Activated naive CD4-positive, alpha-beta T cell treated with anti-CD3 and anti-CD28 coated beads for 36 hours (primary cell): ENCODE data around the gene CD6. TPM values are rescaled to one million over a fixed set of nuclear protein-coding genes. Genes with fewer than 3 reads are reported as not detected.

Experiments used
- CTCF ChIA-PET: fragments of 350-600 bp; sonication (Branson Sonifier 250); formaldehyde crosslinking; loops from one replicate; lab custom pipeline; 2021; ENCODE audit warnings: antibody characterized with exemption; lab: Charles Lee
- DNase-seq: peaks from one replicate; pipeline ENCODE4 v3.0.0-alpha.2; 2020
- H3K27ac Mint-ChIP-seq: one replicate; pipeline ENCODE4 v1.8.0; 2021; ENCODE audit warnings: mild to moderate bottlenecking, mixed read lengths
- H3K27me3 Mint-ChIP-seq: one replicate; pipeline ENCODE4 v1.8.0; 2021; ENCODE audit warnings: low read depth, mixed read lengths
- H3K36me3 Mint-ChIP-seq: one replicate; pipeline ENCODE4 v1.8.0; 2021; ENCODE audit warnings: low read depth, mixed read lengths
- H3K4me1 Mint-ChIP-seq: one replicate; pipeline ENCODE4 v1.8.0; 2021; ENCODE audit warnings: low read depth, mixed read lengths
- H3K4me3 Mint-ChIP-seq: one replicate; pipeline ENCODE4 v1.8.0; 2021; ENCODE audit warnings: mild to moderate bottlenecking, moderate library complexity, mixed read lengths
- H3K9me3 Mint-ChIP-seq: one replicate; pipeline ENCODE4 v1.8.0; 2021; ENCODE audit warnings: mixed read lengths
- intact Hi-C: fragments of 100-400 bp; cut with micrococcal nuclease; formaldehyde crosslinking; loops from one replicate; pipeline ENCODE4 v1.15.1; 2023
- total RNA-seq, 2 experiments: library from RNA; stranded (reverse); gene quantifications; one replicate each; pipeline ENCODE4 v1.2.3, GENCODE V29; 2021

The CD6 gene
- total RNA-seq, 2 experiments from 2014 or later: 227 to 234 TPM

GRCh38 chr11:61007383-61007955, 36.0 kb downstream of the CD6 start:
- Mint-ChIP-seq H3K27me3 (no peaks in the 10 kb centered on the region), H3K4me1 (peaks cover 90% of the 10 kb centered on the region), H3K36me3 (peaks cover 74% of the 10 kb centered on the region), H3K9me3 (no peaks in the 10 kb centered on the region), H3K4me3 (peak overlapping the region; percentile 47), H3K27ac (peak overlapping the region; percentile 84)
- CTCF ChIA-PET: interaction anchor here (0.8 to 5.2 kb wide), 4 partner anchors 11 to 38 kb away, joined by 3 to 28 read pairs (median 5); partner anchors contain the start of gene CD6
- DNase-seq: no peak
- intact Hi-C loops: no loop called here

GRCh38 chr11:61007956-61008896, 36.7 kb downstream of the CD6 start:
- no peaks in the 10 kb centered on the region for H3K9me3 Mint-ChIP-seq
- H3K36me3 Mint-ChIP-seq: peaks cover 73% of the 10 kb centered on the region
- peak overlapping the region; percentile 84 for H3K27ac Mint-ChIP-seq
- intact Hi-C loops: no loop called here
- DNase-seq: no peak
- CTCF ChIA-PET: interaction anchor here (0.9 to 5.2 kb wide), 2 partner anchors 36 to 39 kb away, joined by 3 to 28 read pairs; partner anchors contain the start of gene CD6
- H3K27me3 Mint-ChIP-seq: no peaks in the 10 kb centered on the region
- H3K4me1 Mint-ChIP-seq: peaks cover 88% of the 10 kb centered on the region
- peak overlapping the region; percentile 50 for H3K4me3 Mint-ChIP-seq

GRCh38 chr11:61008971-61009370, 37.5 kb downstream of the CD6 start:
- CTCF ChIA-PET: no interaction called here
- Mint-ChIP-seq H3K4me1 (peaks cover 81% of the 10 kb centered on the region), H3K9me3 (no peaks in the 10 kb centered on the region), H3K27me3 (no peaks in the 10 kb centered on the region), H3K27ac (peak overlapping the region; percentile 82), H3K36me3 (peaks cover 73% of the 10 kb centered on the region), H3K4me3 (peak overlapping the region; percentile 22)
- no peak for DNase-seq
- intact Hi-C loops: no loop called here

GRCh38 chr11:61009392-61010275, 38.2 kb downstream of the CD6 start:
- H3K36me3 Mint-ChIP-seq: peaks cover 70% of the 10 kb centered on the region
- H3K4me3 Mint-ChIP-seq: no peak overlapping the region
- peak overlapping the region; percentile 82 for H3K27ac Mint-ChIP-seq
- intact Hi-C loops: no loop called here
- DNase-seq: no peak
- CTCF ChIA-PET: interaction anchor here (2.9 kb wide), 1 partner anchor 39 kb away, joined by 18 read pairs; the partner anchor contains the start of gene CD6
- H3K9me3 Mint-ChIP-seq: no peaks in the 10 kb centered on the region
- no peaks in the 10 kb centered on the region for H3K27me3 Mint-ChIP-seq
- H3K4me1 Mint-ChIP-seq: peaks cover 75% of the 10 kb centered on the region

GRCh38 chr11:61010466-61011228, 39.2 kb downstream of the CD6 start:
- Mint-ChIP-seq H3K9me3 (no peaks in the 10 kb centered on the region), H3K27me3 (no peaks in the 10 kb centered on the region), H3K36me3 (peaks cover 70% of the 10 kb centered on the region), H3K4me3 (no peak overlapping the region), H3K27ac (peak overlapping the region; percentile 72), H3K4me1 (peaks cover 69% of the 10 kb centered on the region)
- intact Hi-C loops: no loop called here
- DNase-seq: no peak
- CTCF ChIA-PET: interaction anchor here (1.8 to 2.9 kb wide), 2 partner anchors 12 to 40 kb away, joined by 5 to 18 read pairs; partner anchors contain the start of gene CD6

- CTCF ChIA-PET: interaction anchor here (1.8 to 2.9 kb wide), 2 partner anchors 13 to 41 kb away, joined by 5 to 18 read pairs; partner anchors contain the start of gene CD6
Measured at GRCh38 chr11:61011229-61011870, 39.9 kb downstream of the CD6 start.

DNA sequence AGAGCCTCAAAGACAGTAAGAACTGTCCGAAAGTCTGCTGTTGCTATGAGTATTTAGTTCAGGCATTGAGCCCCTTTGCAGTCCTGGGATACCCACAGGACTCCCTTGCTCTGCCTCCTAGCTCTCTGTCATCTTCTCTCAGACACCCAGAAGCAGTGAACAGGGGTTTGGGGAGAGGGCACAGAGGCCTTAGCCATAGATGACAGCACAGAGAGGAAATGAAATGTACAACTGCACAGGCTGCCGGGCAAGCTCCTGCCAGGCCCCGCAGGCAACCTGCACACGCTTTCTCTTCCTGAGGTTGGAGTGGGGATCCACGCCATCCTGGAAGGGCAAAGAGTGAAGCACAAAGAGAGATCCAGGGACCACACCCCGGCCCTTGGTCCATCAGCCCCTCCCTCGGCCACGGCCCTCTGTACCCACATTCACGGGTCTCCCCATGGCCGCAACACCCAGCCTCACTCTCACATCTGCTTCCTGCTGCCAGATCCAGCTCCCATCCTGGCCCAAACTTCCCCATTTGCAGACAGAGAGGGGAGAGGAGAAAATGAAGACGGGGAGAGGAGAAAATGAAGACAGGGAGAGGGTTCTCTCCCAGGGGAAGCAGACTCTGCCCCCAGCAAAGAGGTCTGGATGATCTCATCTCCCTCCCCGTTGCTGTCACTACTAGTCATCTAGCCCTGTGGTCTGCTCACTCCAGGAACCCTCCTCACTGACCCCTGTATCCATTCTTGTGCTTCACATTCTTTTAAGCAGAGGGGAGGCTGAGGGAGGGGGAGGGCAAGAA, 40.7 kb downstream of the CD6 start:
- no peaks in the 10 kb centered on the region for H3K27me3 Mint-ChIP-seq
- H3K36me3 Mint-ChIP-seq: peaks cover 75% of the 10 kb centered on the region
- H3K27ac Mint-ChIP-seq: peak overlapping the region; percentile 84
- DNase-seq: no peak
- no peaks in the 10 kb centered on the region for H3K9me3 Mint-ChIP-seq
- CTCF ChIA-PET: interaction anchor here (1.8 to 2.9 kb wide), 2 partner anchors 13 to 42 kb away, joined by 5 to 18 read pairs; partner anchors contain the start of gene CD6
- H3K4me1 Mint-ChIP-seq: peaks cover 66% of the 10 kb centered on the region
- intact Hi-C loops: no loop called here
- no peak overlapping the region for H3K4me3 Mint-ChIP-seq

More at GRCh38 chr11:61011229-61011870, 39.9 kb downstream of the CD6 start:
- H3K27ac Mint-ChIP-seq: peak overlapping the region; percentile 84
- no peak overlapping the region for H3K4me3 Mint-ChIP-seq
- no peak for DNase-seq
- H3K9me3 Mint-ChIP-seq: no peaks in the 10 kb centered on the region
- intact Hi-C loops: no loop called here
- peaks cover 67% of the 10 kb centered on the region for H3K4me1 Mint-ChIP-seq
- peaks cover 73% of the 10 kb centered on the region for H3K36me3 Mint-ChIP-seq
- no peaks in the 10 kb centered on the region for H3K27me3 Mint-ChIP-seq

GRCh38 chr11:61012737-61013215, 41.3 kb downstream of the CD6 start:
- H3K27me3 Mint-ChIP-seq: no peaks in the 10 kb centered on the region
- no peak overlapping the region for H3K4me3 Mint-ChIP-seq
- H3K4me1 Mint-ChIP-seq: peaks cover 69% of the 10 kb centered on the region
- H3K27ac Mint-ChIP-seq: peak overlapping the region; percentile 84
- intact Hi-C loops: no loop called here
- H3K9me3 Mint-ChIP-seq: no peaks in the 10 kb centered on the region
- DNase-seq: no peak
- CTCF ChIA-PET: interaction anchor here (0.8 kb wide), 1 partner anchor 43 kb away, joined by 3 read pairs; no protein-coding TSS in a partner anchor
- peaks cover 77% of the 10 kb centered on the region for H3K36me3 Mint-ChIP-seq

DNA sequence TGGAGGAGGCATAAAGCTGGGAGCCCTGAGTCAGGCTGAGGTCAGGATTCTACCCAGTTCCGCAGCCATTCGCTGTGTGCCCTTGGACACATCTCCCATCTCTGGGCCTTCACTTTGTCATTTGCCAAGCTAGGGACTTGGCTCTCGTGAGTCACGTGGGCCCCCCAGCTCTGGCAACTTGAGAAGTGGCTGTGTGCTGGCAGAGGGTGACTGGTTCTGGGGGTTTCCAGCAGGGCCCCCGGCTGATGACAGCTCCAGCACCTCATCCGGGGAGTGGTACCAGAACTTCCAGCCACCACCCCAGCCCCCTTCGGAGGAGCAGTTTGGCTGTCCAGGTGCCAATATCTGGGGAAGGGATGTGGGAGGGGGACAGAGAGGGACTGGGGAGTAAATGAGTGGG, 46.6 kb downstream of the CD6 start:
- Mint-ChIP-seq H3K9me3 (no peaks in the 10 kb centered on the region), H3K27ac (peak overlapping the region; percentile 82), H3K4me3 (no peak overlapping the region), H3K36me3 (peaks cover 78% of the 10 kb centered on the region), H3K4me1 (peaks cover 64% of the 10 kb centered on the region), H3K27me3 (no peaks in the 10 kb centered on the region)
- no peak for DNase-seq
- CTCF ChIA-PET: interaction anchor here (0.9 to 2.1 kb wide), 3 partner anchors 11 to 50 kb away, joined by 4 to 7 read pairs (median 4); no protein-coding TSS in a partner anchor
- intact Hi-C loops: no loop called here
